ENCODE data around the gene RRAGD. TPM values are rescaled to one million over a fixed set of nuclear protein-coding genes. Genes with fewer than 3 reads are reported as not detected.

The RRAGD gene
- total RNA-seq, 1 experiment from 2014 or later: 27.8 TPM

GRCh38 chr6:89454300-89454699 is 42.2 kb upstream of the RRAGD start:
- no peak overlapping the region for H3K27ac ChIP-seq (ENCODE audit: low read length)
- ATAC-seq (no peak), DNase-seq (ENCODE audit: low read depth, low spot score) (no peak)
- intact Hi-C loops (cut with micrococcal nuclease; ENCODE audit: unreplicated experiment): no loop called here
- in situ Hi-C loops (cut with HindIII; ENCODE audit: low pct_unique_long_range_greater_than_20kb, low sequenced_read_pairs): no loop called here
- CTCF ChIA-PET: no interaction called here
- no peaks in the 10 kb centered on the region for H3K27me3 ChIP-seq (ENCODE audit: control insufficient read depth, insufficient read depth, low read length)
- H3K9me3 ChIP-seq (ENCODE audit: control insufficient read depth, insufficient read depth, low read depth, low read length): no peaks in the 10 kb centered on the region
- H3K4me3 ChIP-seq (ENCODE audit: low read depth in 2 of 2, low read length in 2 of 2): no peak overlapping the region
- no peaks in the 10 kb centered on the region for H3K4me1 ChIP-seq (ENCODE audit: control insufficient read depth, insufficient read depth, low read length)
- H3K36me3 ChIP-seq (ENCODE audit: control insufficient read depth, insufficient read depth, low read length): no peaks in the 10 kb centered on the region
- no TSS peak for BruUV-seq (replicated peaks)
- TF ChIP-seq CTCF (IDR thresholded peaks at IDR 0.05) (no peak), POLR2AphosphoS5 (IDR thresholded peaks at IDR 0.05; ENCODE audit: low read depth, low read length) (no peak), TCF7L2 (IDR thresholded peaks at IDR 0.05; ENCODE audit: low read depth, low read length) (no peak), SIN3A (IDR thresholded peaks at IDR 0.05; ENCODE audit: borderline replicate concordance, insufficient read depth, low read depth, low read length) (no peak)
- TF ChIP-seq, protein P1, sequence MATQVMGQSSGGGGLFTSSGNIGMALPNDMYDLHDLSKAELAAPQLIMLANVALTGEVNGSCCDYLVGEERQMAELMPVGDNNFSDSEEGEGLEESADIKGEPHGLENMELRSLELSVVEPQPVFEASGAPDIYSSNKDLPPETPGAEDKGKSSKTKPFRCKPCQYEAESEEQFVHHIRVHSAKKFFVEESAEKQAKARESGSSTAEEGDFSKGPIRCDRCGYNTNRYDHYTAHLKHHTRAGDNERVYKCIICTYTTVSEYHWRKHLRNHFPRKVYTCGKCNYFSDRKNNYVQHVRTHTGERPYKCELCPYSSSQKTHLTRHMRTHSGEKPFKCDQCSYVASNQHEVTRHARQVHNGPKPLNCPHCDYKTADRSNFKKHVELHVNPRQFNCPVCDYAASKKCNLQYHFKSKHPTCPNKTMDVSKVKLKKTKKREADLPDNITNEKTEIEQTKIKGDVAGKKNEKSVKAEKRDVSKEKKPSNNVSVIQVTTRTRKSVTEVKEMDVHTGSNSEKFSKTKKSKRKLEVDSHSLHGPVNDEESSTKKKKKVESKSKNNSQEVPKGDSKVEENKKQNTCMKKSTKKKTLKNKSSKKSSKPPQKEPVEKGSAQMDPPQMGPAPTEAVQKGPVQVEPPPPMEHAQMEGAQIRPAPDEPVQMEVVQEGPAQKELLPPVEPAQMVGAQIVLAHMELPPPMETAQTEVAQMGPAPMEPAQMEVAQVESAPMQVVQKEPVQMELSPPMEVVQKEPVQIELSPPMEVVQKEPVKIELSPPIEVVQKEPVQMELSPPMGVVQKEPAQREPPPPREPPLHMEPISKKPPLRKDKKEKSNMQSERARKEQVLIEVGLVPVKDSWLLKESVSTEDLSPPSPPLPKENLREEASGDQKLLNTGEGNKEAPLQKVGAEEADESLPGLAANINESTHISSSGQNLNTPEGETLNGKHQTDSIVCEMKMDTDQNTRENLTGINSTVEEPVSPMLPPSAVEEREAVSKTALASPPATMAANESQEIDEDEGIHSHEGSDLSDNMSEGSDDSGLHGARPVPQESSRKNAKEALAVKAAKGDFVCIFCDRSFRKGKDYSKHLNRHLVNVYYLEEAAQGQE (IDR thresholded peaks at IDR 0.05; ENCODE audit: insufficient read depth in 1 of 2, low read depth in 2 of 2, low read length in 1 of 2): no peak
- POLR2A ChIA-PET: no interaction called here

DNA sequence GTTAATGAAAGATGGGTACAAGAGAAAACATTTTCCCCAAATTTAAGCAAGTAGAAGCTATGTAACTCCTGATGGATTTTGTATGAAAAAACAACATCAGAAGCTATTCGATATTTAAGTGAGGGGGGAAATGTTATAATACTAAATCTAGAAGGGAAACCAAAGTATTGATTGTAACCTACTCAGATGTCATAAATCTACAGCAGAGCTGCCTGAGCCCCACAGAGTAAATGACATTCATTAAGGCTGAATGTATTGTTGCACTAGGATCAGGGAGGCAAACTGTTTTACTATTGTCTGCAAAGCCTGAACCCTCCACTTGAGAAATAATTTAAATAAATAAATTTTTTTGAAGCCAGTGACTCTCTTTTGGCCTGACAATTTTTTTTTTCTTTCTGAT is 40.2 kb upstream of the RRAGD start:
- intact Hi-C loops (cut with micrococcal nuclease; ENCODE audit: unreplicated experiment) (no loop called here), in situ Hi-C loops (cut with HindIII; ENCODE audit: low pct_unique_long_range_greater_than_20kb, low sequenced_read_pairs) (no loop called here)
- H3K4me1 ChIP-seq (ENCODE audit: control insufficient read depth, insufficient read depth, low read length): no peaks in the 10 kb centered on the region
- no peak overlapping the region for H3K27ac ChIP-seq (ENCODE audit: low read length)
- H3K36me3 ChIP-seq (ENCODE audit: control insufficient read depth, insufficient read depth, low read length): no peaks in the 10 kb centered on the region
- ATAC-seq (no peak), DNase-seq (ENCODE audit: low read depth, low spot score) (no peak)
- no TSS peak for BruUV-seq (replicated peaks)
- H3K9me3 ChIP-seq (ENCODE audit: control insufficient read depth, insufficient read depth, low read depth, low read length): no peaks in the 10 kb centered on the region
- TF ChIP-seq CTCF (IDR thresholded peaks at IDR 0.05) (no peak), SIN3A (IDR thresholded peaks at IDR 0.05; ENCODE audit: borderline replicate concordance, insufficient read depth, low read depth, low read length) (no peak), POLR2AphosphoS5 (IDR thresholded peaks at IDR 0.05; ENCODE audit: low read depth, low read length) (no peak), TCF7L2 (IDR thresholded peaks at IDR 0.05; ENCODE audit: low read depth, low read length) (no peak)
- TF ChIP-seq, protein P1 (IDR thresholded peaks at IDR 0.05; ENCODE audit: insufficient read depth in 1 of 2, low read depth in 2 of 2, low read length in 1 of 2): no peak
- H3K27me3 ChIP-seq (ENCODE audit: control insufficient read depth, insufficient read depth, low read length): no peaks in the 10 kb centered on the region
- POLR2A ChIA-PET: no interaction called here
- CTCF ChIA-PET: interaction anchor here (0.5 kb wide), 1 partner anchor 26 kb away, joined by 4 read pairs; no protein-coding TSS in a partner anchor
- no peak overlapping the region for H3K4me3 ChIP-seq (ENCODE audit: low read depth in 2 of 2, low read length in 2 of 2)

Measured in Panc1 (cell line).